Heart left ventricle (tissue), 13 donors: ENCODE results near the gene PKP3.

Experiments used
- POLR2A ChIP-seq, 2 donors: fragments of 450-650 bp; IDR thresholded peaks; one replicate each; pipeline ENCODE4 v1.6.1; 2017; ENCODE audit warnings: antibody characterized with exemption in 2 of 2, mild to moderate bottlenecking in 2 of 2, moderate library complexity in 2 of 2
- TF ChIP-seq, protein P1 (sequence below), 12 donors: fragments of 200-600 bp; sonication (generic) in 4 of 12; IDR thresholded peaks; one replicate each; pipeline versions ENCODE4 v1.5.0 to v1.8.0; 2018 to 2022; ENCODE audit warnings: antibody characterized with exemption in 12 of 12, mild to moderate bottlenecking in 5 of 12
- donor health status: ischemic (EF 13 %, LVEDD 7.1; RV severe dilation, severe dysfunction).
- donor health status: DM: no; HTN: yes; CAD: no.
- donor health status: DM: no; HTN: no; CAD: no.
- donor health status: ischemic (EF 25% LVEDD 6.9; RV normal size, moderate dysfunction).
- donor health status: ischemic (EF 25% LVEDD 5.7; RV mildly dilated, moderate dysfunction).
- donor health status: ischemic (EF 35%, LVEDD 5.7; RV mildly dilated, moderate dysfunction).
- donor health status: nonischemic (EF 11% LVEDD 7.7; RV severe dilation, severe dysfunction).
- donor health status: DM: yes; HTN: yes; CAD: no.
- donor health status: PGD.
- donor health status: ischemic (EF 29% LVEDD 5.4; RV normal size, mild dysfunction).
- donor health status: nonischemic (EF 23%, LVEDD 6.1; RV moderate dilation, normal function).

DNA sequence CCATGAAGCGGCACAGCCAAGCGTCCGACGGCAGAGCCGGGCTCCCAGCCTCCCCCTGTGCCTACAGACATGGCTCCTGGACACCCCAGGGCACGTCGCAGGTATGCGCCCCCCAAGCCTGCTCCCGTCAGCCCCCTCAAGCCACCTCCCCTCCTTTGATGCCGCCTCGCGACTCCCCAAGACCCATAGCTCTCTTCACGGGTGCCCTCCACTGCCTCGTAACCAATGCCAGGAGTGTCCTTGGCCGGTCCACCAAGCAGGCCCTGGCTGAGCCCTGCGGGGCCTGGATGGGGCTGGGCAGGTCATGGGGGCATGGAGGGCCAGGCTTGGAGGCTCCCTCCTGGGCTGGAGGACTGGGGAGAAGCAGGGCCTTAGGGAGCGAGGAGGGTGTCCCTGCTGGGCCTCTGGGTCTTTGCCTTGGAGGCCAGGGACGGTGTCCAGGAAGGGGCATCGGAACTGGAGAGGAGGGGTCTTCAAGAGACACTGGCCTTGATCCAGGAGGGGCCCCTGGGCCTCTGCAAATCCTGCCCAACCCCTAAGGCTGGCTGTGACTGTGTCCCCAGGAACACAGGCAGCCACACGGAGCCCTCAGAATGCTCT lies 38.6 kb downstream of the PKP3 start:
- TF ChIP-seq POLR2A (IDR thresholded peaks at IDR 0.05) = no peak
- TF ChIP-seq, protein P1, sequence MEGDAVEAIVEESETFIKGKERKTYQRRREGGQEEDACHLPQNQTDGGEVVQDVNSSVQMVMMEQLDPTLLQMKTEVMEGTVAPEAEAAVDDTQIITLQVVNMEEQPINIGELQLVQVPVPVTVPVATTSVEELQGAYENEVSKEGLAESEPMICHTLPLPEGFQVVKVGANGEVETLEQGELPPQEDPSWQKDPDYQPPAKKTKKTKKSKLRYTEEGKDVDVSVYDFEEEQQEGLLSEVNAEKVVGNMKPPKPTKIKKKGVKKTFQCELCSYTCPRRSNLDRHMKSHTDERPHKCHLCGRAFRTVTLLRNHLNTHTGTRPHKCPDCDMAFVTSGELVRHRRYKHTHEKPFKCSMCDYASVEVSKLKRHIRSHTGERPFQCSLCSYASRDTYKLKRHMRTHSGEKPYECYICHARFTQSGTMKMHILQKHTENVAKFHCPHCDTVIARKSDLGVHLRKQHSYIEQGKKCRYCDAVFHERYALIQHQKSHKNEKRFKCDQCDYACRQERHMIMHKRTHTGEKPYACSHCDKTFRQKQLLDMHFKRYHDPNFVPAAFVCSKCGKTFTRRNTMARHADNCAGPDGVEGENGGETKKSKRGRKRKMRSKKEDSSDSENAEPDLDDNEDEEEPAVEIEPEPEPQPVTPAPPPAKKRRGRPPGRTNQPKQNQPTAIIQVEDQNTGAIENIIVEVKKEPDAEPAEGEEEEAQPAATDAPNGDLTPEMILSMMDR (IDR thresholded peaks at IDR 0.05) = no peak
